NCI-H2081 treated with DMSO at 0.1 percent for 48 hours (cell line): Measurements from ENCODE around the gene IGSF21.

Source experiments
- DNase-seq: peaks from one replicate; lab custom pipeline; 2025; lab: John Stamatoyannopoulos, UW

IGSF21 gene

DNA sequence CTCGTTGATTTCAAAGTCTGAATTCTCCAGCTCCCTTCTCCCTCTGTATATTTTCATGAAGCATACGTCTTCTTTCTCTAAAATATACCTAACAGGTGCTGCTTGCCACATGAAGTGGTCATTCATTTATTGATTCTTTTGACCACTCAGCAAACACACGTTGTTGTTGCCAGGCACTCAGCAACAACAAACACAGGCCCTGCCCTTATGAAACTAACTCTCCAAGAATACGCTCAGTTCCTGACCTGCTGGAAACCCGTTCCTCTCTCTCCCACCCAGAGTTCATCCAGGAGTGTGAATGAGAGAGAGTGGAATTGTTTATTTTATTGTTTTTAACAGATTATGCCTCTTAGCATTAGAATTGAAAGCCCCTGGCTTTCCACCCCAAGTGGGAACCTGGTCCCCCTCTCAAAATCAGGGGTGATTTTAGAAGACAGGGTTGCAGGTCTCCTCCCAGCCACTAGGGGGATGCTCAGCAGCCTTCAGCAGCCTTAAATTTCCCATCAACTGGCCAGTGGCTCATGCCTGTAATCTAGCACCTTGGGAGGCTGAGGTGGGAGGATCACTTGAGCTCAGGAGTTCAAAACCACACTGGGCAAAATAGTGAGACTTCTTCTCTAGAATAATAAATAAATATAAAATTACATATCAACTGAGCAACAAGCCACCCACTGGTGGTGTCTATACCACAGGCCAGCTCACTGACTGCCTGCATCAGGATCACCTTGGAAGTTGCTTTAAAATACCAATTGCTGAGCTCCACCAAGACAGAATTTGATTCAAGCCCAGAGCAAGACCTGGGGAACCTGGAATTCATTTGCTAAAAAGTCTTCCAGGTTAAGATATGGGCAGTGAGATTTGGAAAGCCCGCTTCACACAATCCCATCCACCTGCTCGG, 192.1 kb downstream of the IGSF21 start:
- no peak for DNase-seq

DNA sequence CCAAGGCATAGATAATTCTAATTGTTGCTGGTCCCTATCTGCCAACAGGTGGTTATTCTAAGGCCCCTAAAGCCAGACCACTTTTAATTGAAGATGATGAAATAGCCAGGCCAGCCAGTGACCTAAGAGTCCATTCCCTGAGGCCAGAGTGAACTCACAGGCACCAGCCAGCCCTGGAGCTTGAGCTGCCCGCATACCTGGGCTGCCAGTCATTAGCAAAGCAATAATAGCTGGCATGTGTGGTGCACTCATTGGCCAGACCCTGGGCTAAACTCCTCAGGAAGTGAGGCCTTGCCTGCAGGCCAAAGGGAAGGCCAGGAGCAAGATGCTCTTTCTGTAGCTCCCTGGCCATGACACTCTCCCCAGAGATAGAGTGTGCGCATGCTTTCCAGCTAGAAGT, 192.8 kb downstream of the IGSF21 start:
- DNase-seq, result no peak

- DNase-seq, result no peak
These were observed 195.3 kb downstream of the IGSF21 start for GRCh38 chr1:18302788-18303413.

- DNase-seq, result no peak
These were observed 196.7 kb downstream of the IGSF21 start for GRCh38 chr1:18304151-18304869.

DNA sequence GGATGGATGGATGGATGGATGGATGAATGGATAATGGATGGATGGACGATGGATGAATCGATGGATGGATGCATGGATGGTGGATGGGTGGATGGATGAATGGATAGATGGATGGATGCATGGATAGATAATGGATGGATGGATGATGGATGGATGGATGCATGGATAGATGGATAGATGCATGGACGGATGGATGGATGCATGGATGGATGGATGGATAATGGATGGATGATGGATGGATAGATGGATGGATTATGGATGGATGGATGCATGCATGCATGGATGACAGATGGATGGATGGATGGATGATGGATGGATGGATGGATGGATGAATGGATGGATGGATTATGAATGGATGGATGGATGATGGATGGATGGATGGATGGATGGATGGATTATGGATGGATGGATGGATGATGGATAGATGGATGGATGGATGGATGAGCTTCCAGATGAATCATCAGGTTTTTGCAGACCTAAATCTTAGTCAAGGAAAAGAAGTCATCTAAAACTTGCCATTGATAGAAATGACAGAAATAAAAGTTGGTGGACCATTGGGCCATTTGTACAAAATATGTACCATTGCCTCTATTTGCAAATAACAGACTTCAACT, 197.7 kb downstream of the IGSF21 start:
- DNase-seq, result no peak

- no peak for DNase-seq
These were observed 199.8 kb downstream of the IGSF21 start for GRCh38 chr1:18307329-18307898.

GRCh38 chr1:18309552-18310155, 202.1 kb downstream of the IGSF21 start:
- DNase-seq, result no peak

- DNase-seq, result no peak
These were observed 205.4 kb downstream of the IGSF21 start for GRCh38 chr1:18312961-18313360.

DNA sequence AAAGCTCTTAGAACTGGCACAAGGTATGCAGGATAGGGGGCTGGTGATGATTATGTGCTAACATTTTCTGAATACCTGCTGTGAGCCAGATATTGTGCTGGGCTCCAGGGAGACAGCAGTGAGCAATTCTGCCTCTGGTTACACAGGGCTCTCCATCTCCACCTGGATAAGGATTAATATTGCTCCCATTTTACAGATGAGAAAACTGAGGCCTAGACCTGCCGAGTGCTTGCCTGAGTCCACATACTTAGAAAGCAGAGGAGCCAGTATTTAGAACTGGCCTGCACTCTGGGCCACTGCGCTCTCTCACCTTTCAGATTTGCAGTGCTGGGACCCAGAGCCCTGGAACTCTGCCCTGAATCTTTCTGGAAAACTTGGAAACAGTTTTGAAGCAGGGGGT, 205.9 kb downstream of the IGSF21 start:
- no peak for DNase-seq

DNA sequence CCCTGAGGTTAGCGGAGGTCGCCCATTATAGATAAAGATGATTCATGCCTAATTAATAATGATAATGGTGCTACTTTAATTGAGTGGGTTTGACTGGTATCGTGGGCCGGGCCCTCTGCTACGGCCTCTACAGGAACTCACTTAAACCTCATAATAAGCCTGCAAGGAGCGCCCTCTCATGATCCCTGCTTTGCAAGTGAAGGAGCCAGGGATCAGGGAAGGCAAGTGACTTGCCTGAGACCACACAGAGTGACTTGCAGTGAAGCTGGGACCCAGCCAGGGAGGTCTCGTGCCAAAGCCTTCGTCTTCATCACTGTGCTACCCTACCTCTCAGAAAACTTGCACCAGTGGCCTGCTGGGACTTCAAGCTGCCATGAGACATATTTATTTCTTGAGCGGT, 206.8 kb downstream of the IGSF21 start:
- no peak for DNase-seq

GRCh38 chr1:18315449-18315848, 207.9 kb downstream of the IGSF21 start:
- no peak for DNase-seq

DNA sequence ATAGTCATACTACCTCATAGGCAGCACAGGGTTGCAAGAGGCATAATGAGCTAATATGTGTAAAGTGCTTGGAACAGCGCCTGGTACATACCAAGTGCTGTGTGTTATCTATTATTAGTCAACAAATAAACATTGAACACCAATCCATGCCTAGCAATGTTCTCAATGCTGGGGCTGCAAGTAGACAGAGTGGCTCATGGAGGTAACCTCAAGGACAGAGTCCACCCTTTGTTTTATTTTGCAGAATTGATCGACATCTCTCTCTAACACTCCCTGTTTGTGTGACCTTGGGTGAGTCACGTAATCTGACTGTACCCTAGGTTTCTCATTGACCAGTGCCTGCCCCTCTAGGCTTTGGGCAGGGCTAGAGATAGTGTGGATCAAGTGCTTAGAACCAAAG, 209.2 kb downstream of the IGSF21 start:
- DNase-seq, result no peak

DNA sequence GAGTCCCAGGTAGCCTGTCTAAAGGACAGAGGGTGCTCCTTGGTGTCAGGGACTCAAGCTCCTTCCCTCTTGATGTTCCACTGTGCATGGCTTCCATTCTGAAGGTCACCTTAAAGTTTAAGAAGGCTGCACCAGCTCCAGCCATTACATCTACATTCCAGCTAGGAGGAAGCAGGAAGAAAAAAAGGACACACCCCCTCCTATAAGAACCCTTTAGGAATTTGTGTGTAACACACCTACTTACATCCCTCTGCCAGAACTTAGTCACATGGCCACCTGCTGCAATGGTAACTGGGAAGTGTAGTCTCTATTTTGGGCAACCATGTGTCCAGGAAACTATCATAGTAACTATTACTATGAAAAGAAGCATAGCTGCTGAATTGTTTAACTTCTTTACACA, 211.5 kb downstream of the IGSF21 start:
- no peak for DNase-seq

- DNase-seq, result no peak
These were observed 212.5 kb downstream of the IGSF21 start for GRCh38 chr1:18320051-18320450.

GRCh38 chr1:18322368-18323032, 214.9 kb downstream of the IGSF21 start:
- DNase-seq, result no peak

- no peak for DNase-seq
These were observed 215.7 kb downstream of the IGSF21 start for GRCh38 chr1:18323259-18323658.

DNA sequence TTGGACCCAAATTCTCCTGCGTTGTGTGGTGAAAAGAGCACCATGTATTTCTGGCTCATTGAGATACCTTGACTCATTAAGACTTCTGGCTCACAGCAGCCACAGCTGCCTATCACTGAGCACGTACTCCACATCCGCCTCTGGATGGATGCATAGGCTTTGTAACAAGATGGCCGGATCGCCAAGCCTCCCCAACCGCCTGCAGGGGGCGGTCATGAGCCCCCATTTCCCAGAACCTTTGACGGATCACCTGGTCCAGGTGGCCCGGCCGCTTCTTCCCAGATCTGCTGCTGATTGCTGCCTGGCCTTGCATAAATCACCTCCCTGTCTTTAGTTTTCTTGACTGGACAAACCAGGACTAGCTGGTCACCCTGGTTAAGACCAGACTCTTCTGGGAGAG, 216.6 kb downstream of the IGSF21 start:
- no peak for DNase-seq

- no peak for DNase-seq
These were observed 217.5 kb downstream of the IGSF21 start for GRCh38 chr1:18325136-18325535.

- DNase-seq, result no peak
These were observed 218.8 kb downstream of the IGSF21 start for GRCh38 chr1:18326211-18326897.

GRCh38 chr1:18327650-18328049, 220.1 kb downstream of the IGSF21 start:
- no peak for DNase-seq

DNA sequence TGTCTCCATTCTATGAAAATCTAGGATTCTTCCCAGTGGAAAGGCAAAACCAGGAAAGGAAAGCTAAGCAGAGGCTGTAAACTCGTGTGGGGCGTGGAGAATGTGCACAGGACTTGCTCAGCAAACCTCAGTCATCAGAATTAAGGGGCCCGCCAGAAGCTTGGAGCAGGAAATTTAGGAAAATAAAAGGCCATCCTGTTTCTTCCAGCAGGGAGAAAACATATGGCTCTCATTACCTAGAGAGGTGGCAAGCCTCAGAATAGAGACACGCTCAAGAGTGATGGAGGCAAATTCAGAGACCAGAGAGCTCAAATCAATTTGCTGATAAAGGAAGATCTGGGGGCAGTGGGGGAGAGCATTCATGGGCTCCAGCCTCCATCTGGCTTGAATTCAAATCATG, 221.2 kb downstream of the IGSF21 start:
- no peak for DNase-seq
